DOHH2 (cell line): ENCODE results near the gene CDKN1B.

Experiments used
- CTCF ChIP-seq: fragments of 200-600 bp; sonication (generic); IDR thresholded peaks from one replicate; pipeline ENCODE4 v1.5.1; 2014; ENCODE audit warnings: antibody characterized with exemption, mild to moderate bottlenecking, low read depth, low read length; ENCODE audit not compliant: poor library complexity, severe bottlenecking
- EZH2phosphoT487 ChIP-seq: fragments of 200-600 bp; sonication (generic); IDR thresholded peaks from 2 replicates; pipeline ENCODE4 v1.6.1; 2017; ENCODE audit warnings: borderline replicate concordance, mild to moderate bottlenecking, antibody characterized with exemption, low read length, moderate library complexity, mixed read lengths

- no peak for TF ChIP-seq CTCF
- no peak for TF ChIP-seq EZH2phosphoT487
Measured at GRCh38 chr12:12669020-12669419, 48.1 kb upstream of the CDKN1B start.
